A549 (cell line): ENCODE results near the gene APOBEC4. TPM values are rescaled to one million over a fixed set of nuclear protein-coding genes. Genes with fewer than 3 reads are reported as not detected.

ENCODE experiments used
- ATAC-seq, 2 experiments: fragments of 200-7000 bp in 1 of 2; fragments of >200 bp in 1 of 2; cut with Nextera tagmentation in 1 of 2; cut with Tn5 transposase in 1 of 2; 3 replicates each; pipeline versions ENCODE4 v1.8.0 to v1.9.1; 2018 to 2020; ENCODE audit warnings: mild to moderate bottlenecking in 1 of 2, moderate library complexity in 1 of 2
- CTCF ChIA-PET: fragments of 300-600 bp; sonication (Branson Sonifier 250); formaldehyde crosslinking; extraction: SDS; loops from one replicate; lab custom pipeline; 2021; ENCODE audit warnings: antibody characterized with exemption, inconsistent platforms; lab: Yijun Ruan, JAX
- POLR2A ChIA-PET: fragments of 350-600 bp; formaldehyde crosslinking; extraction: SDS; loops from one replicate; lab custom pipeline; 2021; ENCODE audit warnings: antibody characterized with exemption, inconsistent platforms; lab: Yijun Ruan, JAX
- DNase-seq, 2 experiments: peaks; one replicate each; pipeline versions ENCODE4 v3.0.0 to v3.0.0-alpha.2; 2011 to 2016; ENCODE audit warnings: low read depth in 1 of 2, low spot score in 1 of 2
- FAIRE-seq: peaks from 2 replicates; lab custom pipeline; 2011; peaks lifted over from hg19 to GRCh38; lab: Jason Lieb, UNC
- H3K27ac ChIP-seq, 2 experiments: fragments of >200 bp; sonication (Bioruptor Twin); formaldehyde crosslinking; 3 replicates each; pipeline ENCODE4 v1.5.1; 2016 to 2017
- H3K4me1 ChIP-seq: fragments of >200 bp; sonication (Bioruptor Twin); formaldehyde crosslinking; 3 replicates; pipeline ENCODE4 v1.6.1; 2016
- H3K4me2 ChIP-seq: fragments of >200 bp; sonication (Bioruptor Twin); formaldehyde crosslinking; 3 replicates; pipeline ENCODE4 v1.6.1; 2016
- H3K4me3 ChIP-seq: fragments of >200 bp; sonication (Bioruptor Twin); formaldehyde crosslinking; 3 replicates; pipeline ENCODE4 v1.5.1; 2016
- H3K9me3 ChIP-seq: fragments of >200 bp; sonication (Bioruptor Twin); formaldehyde crosslinking; 3 replicates; pipeline ENCODE4 v1.6.1; 2016
- CHD2 ChIP-seq: fragments of 150-350 bp; IDR thresholded peaks from 2 replicates; pipeline ENCODE4 v1.6.1; 2014; ENCODE audit warnings: low read length; ENCODE audit not compliant: partially characterized antibody
- E2F6 ChIP-seq: IDR thresholded peaks from 2 replicates; pipeline ENCODE4 v1.6.1; 2012; ENCODE audit warnings: low read depth, borderline replicate concordance
- FOSB ChIP-seq: fragments of 250-450 bp; sonication (Bioruptor Pico); IDR thresholded peaks from 2 replicates; pipeline ENCODE4 v1.5.0; 2020; ENCODE audit warnings: mild to moderate bottlenecking, moderate library complexity
- HEYL ChIP-seq: fragments of 250-450 bp; sonication (Bioruptor Pico); IDR thresholded peaks from 2 replicates; pipeline ENCODE4 v1.8.0; 2021; ENCODE audit warnings: mild to moderate bottlenecking, moderate library complexity
- HOXB13 ChIP-seq: fragments of 250-450 bp; sonication (Bioruptor Pico); IDR thresholded peaks from 2 replicates; pipeline ENCODE4 v1.5.0; 2020; ENCODE audit warnings: low read depth, mild to moderate bottlenecking, moderate library complexity
- JUNB ChIP-seq: fragments of >200 bp; sonication (Bioruptor Twin); formaldehyde crosslinking; IDR thresholded peaks from 2 replicates; pipeline ENCODE4 v1.6.1; 2016
- KDM1A ChIP-seq: fragments of 200-600 bp; sonication (generic); IDR thresholded peaks from 2 replicates; pipeline ENCODE4 v1.6.1; 2016; ENCODE audit warnings: low read depth, mild to moderate bottlenecking
- KDM5A ChIP-seq: fragments of 200-600 bp; sonication (generic); IDR thresholded peaks from 2 replicates; pipeline ENCODE4 v1.6.1; 2016; ENCODE audit warnings: antibody characterized with exemption, mild to moderate bottlenecking
- MAFK ChIP-seq: fragments of 450-650 bp; IDR thresholded peaks from 2 replicates; pipeline ENCODE4 v1.6.1; 2014; ENCODE audit not compliant: partially characterized antibody
- NPAS2 ChIP-seq: fragments of 250-450 bp; sonication (Bioruptor Pico); IDR thresholded peaks from 2 replicates; pipeline ENCODE4 v1.8.0; 2022; ENCODE audit warnings: mild to moderate bottlenecking, moderate library complexity, borderline replicate concordance
- PBX3 ChIP-seq: IDR thresholded peaks from 2 replicates; pipeline ENCODE4 v1.6.1; 2012
- RAD21 ChIP-seq, 2 experiments: fragments of >200 bp in 1 of 2; sonication (Bioruptor Twin) in 1 of 2; formaldehyde crosslinking in 1 of 2; IDR thresholded peaks in 1 of 2; conservative IDR thresholded peaks in 1 of 2; 2 replicates in 1 of 2; 3 replicates in 1 of 2; pipeline ENCODE4 v1.6.1; 2012 to 2018; ENCODE audit warnings: inconsistent platforms in 1 of 2
- SMC3 ChIP-seq: fragments of >200 bp; sonication (Bioruptor Twin); formaldehyde crosslinking; IDR thresholded peaks from 3 replicates; pipeline ENCODE4 v1.6.1; 2018; ENCODE audit warnings: inconsistent platforms
- SREBF2 ChIP-seq: fragments of 450-650 bp; IDR thresholded peaks from 2 replicates; pipeline ENCODE4 v1.6.1; 2014; ENCODE audit warnings: mild to moderate bottlenecking, moderate library complexity
- TFCP2L1 ChIP-seq: fragments of 250-450 bp; sonication (Bioruptor Pico); IDR thresholded peaks from 2 replicates; pipeline ENCODE4 v1.5.0; 2021; ENCODE audit warnings: mild to moderate bottlenecking
- TP53 ChIP-seq: fragments of 250-450 bp; sonication (Bioruptor Pico); IDR thresholded peaks from 2 replicates; pipeline ENCODE4 v1.5.0; 2021; ENCODE audit warnings: mild to moderate bottlenecking, moderate library complexity
- ZFP36 ChIP-seq: fragments of 450-650 bp; IDR thresholded peaks from 2 replicates; pipeline ENCODE4 v1.6.1; 2014; ENCODE audit warnings: borderline replicate concordance; ENCODE audit not compliant: partially characterized antibody
- WGBS: methylation state at CpG from one replicate; pipeline ENCODE4 v1.1.6; 2017; ENCODE audit errors: missing lambda C conversion rate; 5-methylcytosine and 5-hydroxymethylcytosine counted together
- polyA plus RNA-seq, 4 experiments: library from polyadenylated mRNA; depleted of rRNA in 3 of 4; stranded (reverse); fragments of >200 nt; fragmentation: RNase III in 1 of 4; extraction: RNeasy Plus Mini Kit Qiagen cat#74134 plus additional on column Dnase treatment in 1 of 4; gene quantifications; 2 replicates in 3 of 4; 3 replicates in 1 of 4; pipeline ENCODE4 v1.2.3, GENCODE V29; 2011 to 2017
- TF ChIP-seq, protein P1 (sequence below): fragments of >200 bp; sonication (Bioruptor Twin); formaldehyde crosslinking; IDR thresholded peaks from 2 replicates; pipeline ENCODE4 v1.6.1; 2016

The APOBEC4 gene
- polyA plus RNA-seq, 2 of the 4 experiments (the other 2 are of a cell fraction): not detected

- DNase-seq (no peak), ATAC-seq (no peak), FAIRE-seq (no peak)
- TF ChIP-seq HEYL (CRISPR knock-in tag) (no peak), HOXB13 (CRISPR knock-in tag) (no peak), CHD2 (no peak), KDM1A (no peak), MAFK (no peak), KDM5A (no peak)
- Histone ChIP-seq H3K4me2 (no peak overlapping the region), H3K4me3 (no peak overlapping the region), H3K27ac (no peak overlapping the region), H3K9me3 (no peaks in the 10 kb centered on the region), H3K4me1 (peaks cover 29% of the 10 kb centered on the region)
- WGBS: 86% methylated on average over 8 of the region's 8 CpGs
- CTCF ChIA-PET: interaction anchor here (1.0 to 1.6 kb wide), 4 partner anchors 18 to 134 kb away, joined by 3 to 4 read pairs (median 3); no protein-coding TSS in a partner anchor
- POLR2A ChIA-PET: no interaction called here
Observed at GRCh38 chr1:183604815-183605214, 48.3 kb downstream of the APOBEC4 start.

GRCh38 chr1:183604038-183604808 is 48.9 kb downstream of the APOBEC4 start:
- FAIRE-seq (no peak), ATAC-seq (no peak), DNase-seq (no peak)
- Histone ChIP-seq H3K4me2 (no peak overlapping the region), H3K4me1 (peaks cover 23% of the 10 kb centered on the region; the same call in 2 of the 3 replicates), H3K4me3 (no peak overlapping the region), H3K27ac (no peak overlapping the region), H3K9me3 (no peaks in the 10 kb centered on the region)
- TF ChIP-seq JUNB (no peak), TFCP2L1 (no peak)
- WGBS: 80% methylated on average over 10 of the region's 10 CpGs
- POLR2A ChIA-PET: no interaction called here
- CTCF ChIA-PET: interaction anchor here (0.8 to 1.2 kb wide), 4 partner anchors 18 to 285 kb away, joined by 3 to 4 read pairs (median 3); no protein-coding TSS in a partner anchor

DNA sequence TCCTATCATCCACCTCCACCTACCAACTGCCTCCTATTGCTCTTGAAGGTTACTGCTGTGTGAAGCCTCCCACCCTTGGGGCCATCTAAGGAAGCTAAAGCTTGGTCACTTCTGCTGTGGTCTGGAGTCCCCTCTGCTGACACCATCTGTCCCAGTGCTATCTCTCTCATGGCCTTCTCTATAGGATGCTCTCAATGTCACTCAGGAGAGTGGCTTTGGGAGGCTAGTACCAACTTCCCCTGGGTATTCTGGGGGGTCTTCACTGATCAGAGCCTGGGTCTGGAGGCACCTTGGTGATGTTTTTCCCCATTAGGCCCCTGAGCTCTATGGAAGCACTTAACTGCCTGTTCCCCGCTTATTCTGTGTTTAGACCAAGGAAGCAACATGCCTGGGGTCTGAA is 50.6 kb downstream of the APOBEC4 start:
- POLR2A ChIA-PET: no interaction called here
- TF ChIP-seq HEYL (CRISPR knock-in tag) (no peak), FOSB (CRISPR knock-in tag) (no peak), RAD21 (conservative IDR thresholded peaks at IDR 0.05 in 1 of 2, IDR thresholded peaks at IDR 0.05 in 1 of 2) (no peak), KDM1A (no peak), SMC3 (no peak), ZFP36 (no peak), PBX3 (no peak), TP53 (CRISPR knock-in tag) (no peak), NPAS2 (CRISPR knock-in tag) (no peak), E2F6 (no peak), SREBF2 (no peak)
- TF ChIP-seq, protein P1, sequence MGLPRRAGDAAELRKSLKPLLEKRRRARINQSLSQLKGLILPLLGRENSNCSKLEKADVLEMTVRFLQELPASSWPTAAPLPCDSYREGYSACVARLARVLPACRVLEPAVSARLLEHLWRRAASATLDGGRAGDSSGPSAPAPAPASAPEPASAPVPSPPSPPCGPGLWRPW: no peak

More for the DNA sequence above, 50.6 kb downstream of the APOBEC4 start:
- no peaks in the 10 kb centered on the region for H3K9me3 ChIP-seq
- H3K27ac ChIP-seq: no peak overlapping the region
- DNase-seq (no peak), FAIRE-seq (no peak), ATAC-seq (no peak)
- H3K4me3 ChIP-seq: no peak overlapping the region
- H3K4me1 ChIP-seq: peaks cover 8% of the 10 kb centered on the region; the same call in 2 of the 3 replicates
- WGBS: 100% methylated on average over 1 of the region's 1 CpG
- no peak overlapping the region for H3K4me2 ChIP-seq
- CTCF ChIA-PET: interaction anchor here (1.1 kb wide), 1 partner anchor 15 kb away, joined by 3 read pairs; no protein-coding TSS in a partner anchor
